Type B pancreatic cell (in vitro differentiated cells): Measurements from ENCODE around the gene CABLES2. TPM values are rescaled to one million over a fixed set of nuclear protein-coding genes. Genes with fewer than 3 reads are reported as not detected.

Experiments used
- DNase-seq: peaks from one replicate; pipeline ENCODE4 v3.0.0; 2021; ENCODE audit warnings: mixed read lengths; ENCODE audit not compliant: unreplicated experiment; ENCODE audit errors: extremely low spot score
- H3K27ac Mint-ChIP-seq: 2 replicates; pipeline ENCODE4 v1.8.0; 2021; ENCODE audit warnings: mild to moderate bottlenecking, mixed read lengths
- H3K27me3 Mint-ChIP-seq: 2 replicates; pipeline ENCODE4 v1.8.0; 2021; ENCODE audit warnings: mixed read lengths
- H3K36me3 Mint-ChIP-seq: 2 replicates; pipeline ENCODE4 v1.8.0; 2021; ENCODE audit warnings: mixed read lengths
- H3K4me1 Mint-ChIP-seq: one replicate; pipeline ENCODE4 v1.8.0; 2021; ENCODE audit warnings: mixed read lengths; ENCODE audit not compliant: unreplicated experiment
- H3K4me3 Mint-ChIP-seq: 2 replicates; pipeline ENCODE4 v1.8.0; 2021; ENCODE audit warnings: mild to moderate bottlenecking, mixed read lengths
- H3K9me3 Mint-ChIP-seq: 2 replicates; pipeline ENCODE4 v1.8.0; 2021; ENCODE audit warnings: mixed read lengths
- CTCF ChIP-seq: fragments of 200-600 bp; sonication (generic); conservative IDR thresholded peaks from 2 replicates; pipeline ENCODE4 v1.5.0; 2021; ENCODE audit warnings: antibody characterized with exemption, mild to moderate bottlenecking
- long read RNA-seq: library from polyadenylated mRNA; unstranded; transcript quantifications from one replicate; pipeline ENCODE4 v2.0.0, GENCODE V29; 2020
- total RNA-seq: library from RNA; stranded (reverse); gene quantifications from 2 replicates; pipeline ENCODE4 v1.2.1, GENCODE V29; 2021; ENCODE audit warnings: low replicate concordance

The CABLES2 gene
- 11.7 and 18.4 TPM in 2 replicates for total RNA-seq
- long read RNA-seq, partial matches to known transcripts: 0 of 7 reads
- long read RNA-seq, other reads (novel, unspliced or antisense): 7 of 7 reads

GRCh38 chr20:62407221-62407992 is at the start of gene CABLES2:
Gene CABLES2, minus strand, starts transcription at chr20:62407285. Its CDS starts 9 bp downstream, at chr20:62407276.
- peaks cover 18% of the 10 kb centered on the region for H3K4me1 Mint-ChIP-seq
- TF ChIP-seq CTCF: no peak
- no peaks in the 10 kb centered on the region for H3K36me3 Mint-ChIP-seq
- peak within 1 kb of the TSS; percentile 85 for H3K4me3 Mint-ChIP-seq
- H3K27me3 Mint-ChIP-seq: no peaks in the 10 kb centered on the region
- H3K9me3 Mint-ChIP-seq: no peaks in the 10 kb centered on the region
- DNase-seq: peak; percentile 91
- H3K27ac Mint-ChIP-seq: peak within 1 kb of the TSS; percentile 68

- Mint-ChIP-seq H3K27ac (peak overlapping the region; percentile 44), H3K36me3 (no peaks in the 10 kb centered on the region), H3K9me3 (no peaks in the 10 kb centered on the region), H3K27me3 (peaks cover 5% of the 10 kb centered on the region), H3K4me1 (peaks cover 22% of the 10 kb centered on the region), H3K4me3 (no peak overlapping the region)
- TF ChIP-seq CTCF: no peak
- no peak for DNase-seq
These were observed 48.8 kb upstream of the CABLES2 start for GRCh38 chr20:62455929-62456328.

GRCh38 chr20:62454904-62455636 is 48.0 kb upstream of the CABLES2 start:
- Mint-ChIP-seq H3K9me3 (no peaks in the 10 kb centered on the region), H3K27me3 (peaks cover 5% of the 10 kb centered on the region), H3K4me1 (peaks cover 22% of the 10 kb centered on the region), H3K4me3 (peak overlapping the region; percentile 51), H3K36me3 (no peaks in the 10 kb centered on the region), H3K27ac (peak overlapping the region; percentile 82)
- TF ChIP-seq CTCF: no peak
- no peak for DNase-seq

- Mint-ChIP-seq H3K4me1 (peaks cover 21% of the 10 kb centered on the region), H3K27ac (no peak overlapping the region), H3K4me3 (no peak overlapping the region), H3K27me3 (peaks cover 8% of the 10 kb centered on the region), H3K36me3 (no peaks in the 10 kb centered on the region), H3K9me3 (no peaks in the 10 kb centered on the region)
- no peak for DNase-seq
- no peak for TF ChIP-seq CTCF
These were observed 46.2 kb upstream of the CABLES2 start for GRCh38 chr20:62453186-62453808.

- H3K9me3 Mint-ChIP-seq: no peaks in the 10 kb centered on the region
- H3K4me1 Mint-ChIP-seq: peaks cover 17% of the 10 kb centered on the region
- peaks cover 8% of the 10 kb centered on the region for H3K27me3 Mint-ChIP-seq
- H3K27ac Mint-ChIP-seq: no peak overlapping the region
- DNase-seq: no peak
- no peaks in the 10 kb centered on the region for H3K36me3 Mint-ChIP-seq
- H3K4me3 Mint-ChIP-seq: no peak overlapping the region
- no peak for TF ChIP-seq CTCF
These were observed 45.5 kb upstream of the CABLES2 start for GRCh38 chr20:62452475-62453095.
